ENCODE results near the gene HLA-DPB1.
"Not testable (repeated sequence)": the region's sequence is repeated elsewhere in the genome, so short reads cannot be mapped to it uniquely, and the experiment has no call there.

HLA-DPB1 gene

DNA sequence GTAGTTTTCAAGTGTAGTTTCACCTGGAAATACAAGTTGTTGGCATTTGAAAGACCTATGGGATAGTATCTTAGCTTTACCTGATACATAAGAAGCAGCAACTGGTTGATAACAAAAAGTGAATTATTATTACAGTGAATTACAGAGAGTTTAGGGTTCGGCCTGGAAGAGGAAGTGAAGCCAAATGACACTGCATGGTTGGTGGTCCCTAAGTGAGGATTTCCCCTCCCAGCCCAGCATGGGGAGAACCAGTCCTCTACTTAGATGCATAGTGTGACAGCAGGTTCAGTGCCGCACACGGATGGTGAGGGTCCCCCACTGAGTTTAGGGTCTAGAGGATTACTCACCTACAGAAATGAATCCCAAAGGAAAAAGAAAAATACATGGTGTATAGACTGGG is 18.1 kb downstream of the HLA-DPB1 start:
- DNase-seq (ENCODE audit: low read depth, low spot score), result no peak

DNA sequence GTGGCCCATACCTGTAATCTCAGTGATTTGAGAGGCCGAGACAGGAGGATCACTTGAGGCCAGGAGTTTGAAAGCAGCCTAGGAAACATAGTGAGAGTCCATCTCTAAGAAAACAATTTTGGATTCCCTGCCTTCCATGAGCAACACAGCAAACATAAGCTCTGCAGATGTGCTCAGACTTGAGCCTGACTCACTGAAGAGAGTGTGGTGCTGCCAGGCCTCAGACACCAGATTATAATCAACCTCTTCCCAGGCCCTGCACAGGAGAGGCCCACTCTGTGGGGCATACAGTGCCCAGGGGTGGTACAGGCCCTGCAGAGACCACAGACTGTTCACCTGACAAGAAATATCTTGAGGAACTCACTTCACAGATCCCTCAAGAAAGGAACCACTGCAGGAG is 19.9 kb downstream of the HLA-DPB1 start:
- peak; percentile 24 for DNase-seq (ENCODE audit: low read depth, low spot score)

More for the DNA sequence above, 18.1 kb downstream of the HLA-DPB1 start:
- H3K27ac ChIP-seq, result no peak overlapping the region

DNA sequence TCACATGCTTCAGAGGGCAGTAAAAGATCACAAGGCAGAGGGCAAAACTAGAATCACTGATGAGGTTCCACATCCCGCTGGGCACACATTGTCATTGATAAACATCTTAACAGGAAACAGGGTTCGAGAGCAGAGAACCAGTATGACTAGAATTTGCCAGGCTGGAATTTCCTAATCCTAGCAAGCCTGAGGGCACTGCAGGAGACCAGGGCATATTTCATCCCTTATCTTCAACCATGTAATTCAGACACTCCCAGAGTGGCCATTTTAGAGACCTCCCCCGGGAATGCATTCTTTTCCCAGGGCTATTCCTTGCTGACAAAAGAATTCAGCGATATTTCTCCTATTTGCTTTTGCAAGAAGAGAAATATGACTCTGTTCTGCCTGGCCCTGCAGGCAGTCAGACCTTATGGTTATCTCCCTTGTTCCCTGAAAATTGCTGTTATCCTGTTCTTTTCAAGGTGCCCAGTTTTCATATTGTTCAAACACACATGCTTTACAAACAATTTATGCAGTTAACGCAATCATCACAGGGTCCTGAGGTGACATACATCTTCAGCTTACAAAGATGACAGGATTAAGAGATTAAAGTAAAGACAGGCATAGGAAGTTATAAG is 25.4 kb downstream of the HLA-DPB1 start:
- H3K27ac ChIP-seq; DNase-seq (ENCODE audit: low read depth, low spot score): not testable (repeated sequence)

More for the DNA sequence above, 19.9 kb downstream of the HLA-DPB1 start:
- no peak overlapping the region for H3K27ac ChIP-seq

DNA sequence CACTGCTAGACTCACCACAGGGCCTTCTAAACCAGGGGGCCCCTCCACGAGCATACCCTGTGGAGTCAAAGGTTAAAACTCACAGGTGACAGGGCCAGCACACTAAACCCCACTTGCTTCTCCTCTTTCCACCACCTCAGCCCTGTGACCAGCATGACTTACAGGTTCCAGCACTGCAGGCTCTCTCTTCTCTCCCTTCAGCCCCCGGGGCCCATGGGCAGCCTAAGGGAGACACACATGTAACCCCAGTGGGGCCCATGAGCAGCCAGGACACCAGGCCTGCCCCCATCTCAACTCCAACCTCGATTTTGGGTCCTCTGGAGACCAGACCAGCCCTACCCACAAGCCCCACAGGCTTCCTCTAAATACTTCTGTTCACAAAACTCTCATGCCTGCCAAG is 28.0 kb downstream of the HLA-DPB1 start:
- H3K27ac ChIP-seq, result no peak overlapping the region
- no peak for DNase-seq (ENCODE audit: low read depth, low spot score)

DNA sequence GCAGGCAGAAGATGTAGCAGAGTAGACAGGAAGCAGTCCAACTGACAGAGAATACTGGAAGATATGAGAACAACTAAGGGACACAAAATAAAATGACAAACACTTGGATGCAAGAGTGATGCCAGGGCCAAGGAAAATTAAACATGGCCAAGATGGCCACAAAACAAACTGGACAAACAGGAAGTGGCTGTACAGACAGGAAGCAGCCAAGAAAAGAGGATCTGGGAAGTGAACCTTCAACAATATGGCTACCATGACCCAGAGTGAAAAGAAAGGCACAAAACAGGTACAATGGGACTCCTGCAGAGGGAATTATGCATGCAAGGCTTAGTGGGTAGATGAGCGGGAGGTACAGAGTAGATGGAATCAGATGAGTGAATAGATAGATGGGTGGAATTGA is 29.1 kb downstream of the HLA-DPB1 start:
- DNase-seq (ENCODE audit: low read depth, low spot score), result no peak
- no peak overlapping the region for H3K27ac ChIP-seq

DNA sequence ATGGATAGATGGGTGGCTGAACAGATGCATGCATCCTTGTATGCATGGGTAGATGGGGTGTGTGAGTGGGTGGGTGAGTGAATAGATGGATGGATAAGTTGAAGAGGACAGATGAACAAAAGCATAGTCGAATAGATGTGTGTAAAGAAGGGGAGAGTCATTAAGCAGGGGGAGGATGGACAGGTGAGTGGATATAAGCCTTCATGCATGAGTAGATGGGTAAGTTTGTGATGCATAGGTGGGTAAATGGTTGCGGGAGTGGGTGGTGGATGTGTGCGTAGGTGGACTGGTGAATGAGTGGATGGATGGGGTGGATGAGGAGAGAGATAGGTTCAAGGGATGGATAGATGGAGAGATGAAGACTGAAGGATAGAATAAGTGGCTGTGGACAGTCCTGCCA is 29.6 kb downstream of the HLA-DPB1 start:
- no peak overlapping the region for H3K27ac ChIP-seq
- no peak for DNase-seq (ENCODE audit: low read depth, low spot score)

DNA sequence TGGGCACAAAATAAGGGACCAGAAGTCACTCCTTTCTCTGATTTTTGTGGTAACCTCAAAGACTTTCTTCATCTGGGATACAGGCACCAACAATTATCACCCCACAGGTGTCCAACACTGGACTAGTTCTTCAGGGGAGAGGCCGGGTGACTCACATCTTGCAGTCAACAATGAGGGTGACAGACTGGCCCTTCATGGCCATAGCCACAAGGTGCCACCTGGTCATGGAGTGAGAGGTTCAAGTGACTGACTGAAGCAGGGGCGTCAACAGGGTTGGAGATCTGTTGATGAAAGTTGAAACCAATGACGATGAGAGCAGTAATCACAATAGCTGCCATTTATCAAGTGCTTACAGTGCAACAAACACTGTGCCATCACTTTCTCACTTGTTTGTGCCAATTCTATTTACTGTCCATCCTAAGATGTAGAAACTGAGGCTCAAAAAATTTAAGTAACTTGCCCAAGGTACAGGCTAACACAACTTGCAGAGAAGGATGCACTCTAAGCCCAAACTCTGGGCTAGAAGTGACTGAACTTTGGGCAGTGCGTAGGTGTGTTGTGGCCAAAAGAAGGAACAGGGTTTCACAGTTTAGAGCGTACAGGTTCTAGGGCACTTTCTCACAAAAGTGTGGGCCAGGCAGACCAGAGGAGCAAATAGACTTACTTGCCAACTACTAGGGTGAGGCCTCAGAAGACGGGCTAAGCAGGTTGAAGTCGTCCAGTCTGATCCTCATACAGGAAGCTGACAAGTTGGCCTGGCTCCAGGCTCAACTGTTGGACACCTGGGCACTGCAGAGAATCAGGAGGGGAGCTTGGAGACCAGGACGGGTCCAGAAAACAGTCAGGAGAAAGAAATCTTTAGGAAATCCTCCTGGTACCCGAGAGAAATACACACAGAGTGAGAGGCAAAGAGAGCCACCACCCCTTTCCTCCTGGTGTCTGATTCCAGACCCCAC is 30.4 kb downstream of the HLA-DPB1 start:
- peak overlapping the region; percentile 29 for H3K27ac ChIP-seq
- no peak for DNase-seq (ENCODE audit: low read depth, low spot score)

DNA sequence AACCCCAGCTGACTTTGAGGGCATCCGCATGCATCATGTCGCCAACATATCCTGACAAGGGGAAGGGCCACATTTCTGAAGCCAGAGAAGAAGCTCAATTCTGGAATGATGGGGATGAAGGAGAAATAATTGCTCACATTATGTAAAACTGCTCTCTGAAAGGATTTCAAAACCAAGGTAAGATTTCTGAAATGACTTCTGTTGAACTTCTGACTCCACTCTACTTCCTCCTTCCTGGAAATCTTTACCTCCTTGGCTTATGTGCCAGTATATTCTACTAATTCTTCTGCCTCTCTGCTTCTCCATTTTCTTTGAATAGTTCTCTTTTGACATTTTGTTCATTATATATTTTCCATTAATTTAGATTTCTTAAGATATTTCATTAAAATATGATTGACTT is 31.9 kb downstream of the HLA-DPB1 start:
- H3K27ac ChIP-seq, result no peak overlapping the region
- no peak for DNase-seq (ENCODE audit: low read depth, low spot score)

DNA sequence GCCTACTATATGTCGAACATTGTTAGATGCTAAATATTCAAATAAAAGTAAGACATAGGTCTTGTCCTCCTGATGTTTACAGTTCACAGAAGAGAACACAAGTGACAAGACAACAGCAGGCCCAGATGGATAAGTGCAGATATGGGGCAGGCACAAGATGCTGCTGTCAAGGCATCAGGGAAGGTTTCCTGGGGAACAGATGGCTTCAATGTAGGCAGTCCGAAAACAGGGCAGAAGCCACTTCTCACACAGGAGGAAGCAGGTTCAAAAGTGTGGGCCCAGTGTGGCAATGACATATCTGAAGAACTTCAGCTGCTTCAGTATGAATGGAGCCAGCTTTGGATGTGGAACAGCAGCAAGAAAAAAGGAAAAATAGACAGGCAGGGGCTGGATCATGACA is 32.5 kb downstream of the HLA-DPB1 start:
- no peak overlapping the region for H3K27ac ChIP-seq
- no peak for DNase-seq (ENCODE audit: low read depth, low spot score)

DNA sequence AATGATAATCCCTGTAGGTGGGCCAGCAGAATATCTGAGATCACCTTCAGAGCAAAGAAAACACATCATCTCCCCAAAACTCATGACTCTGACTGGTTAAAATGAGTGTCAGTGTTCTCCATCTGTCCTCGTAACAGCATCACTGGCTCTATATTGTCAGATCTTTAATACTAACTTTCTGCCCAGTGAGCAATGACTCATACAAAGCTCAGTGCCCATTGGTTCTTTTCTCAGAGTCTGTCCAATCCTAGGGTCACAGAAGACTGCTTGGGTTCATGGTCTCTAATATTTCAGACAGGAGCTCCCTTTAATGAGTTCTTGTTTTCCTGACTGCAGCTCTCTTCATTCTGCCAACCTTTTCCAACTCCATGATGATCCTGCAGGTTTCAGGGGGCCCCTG is 36.4 kb downstream of the HLA-DPB1 start:
- H3K27ac ChIP-seq, result no peak overlapping the region

DNA sequence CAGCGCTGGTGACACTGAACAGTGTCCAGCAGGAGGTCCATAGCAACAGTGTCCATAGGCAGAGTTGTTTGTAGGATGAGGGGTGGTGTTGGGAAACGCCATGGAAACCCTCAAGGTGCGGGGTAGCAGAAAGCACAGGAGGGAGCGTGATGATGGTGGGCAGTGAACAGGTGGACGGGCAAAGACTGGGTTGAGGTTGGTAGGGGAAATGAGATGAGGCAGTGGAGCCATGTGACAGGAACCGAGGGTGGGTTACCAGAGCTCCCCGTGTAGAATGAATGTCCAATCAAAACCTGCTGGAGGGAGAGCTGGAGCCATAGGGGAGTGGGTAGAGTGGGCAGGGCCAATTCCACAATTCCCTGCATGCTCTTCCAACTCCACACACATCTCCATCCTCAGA is 38.0 kb downstream of the HLA-DPB1 start:
- no peak for DNase-seq (ENCODE audit: low read depth, low spot score)
- no peak overlapping the region for H3K27ac ChIP-seq

More for the DNA sequence above, 36.4 kb downstream of the HLA-DPB1 start:
- no peak for DNase-seq (ENCODE audit: low read depth, low spot score)

DNA sequence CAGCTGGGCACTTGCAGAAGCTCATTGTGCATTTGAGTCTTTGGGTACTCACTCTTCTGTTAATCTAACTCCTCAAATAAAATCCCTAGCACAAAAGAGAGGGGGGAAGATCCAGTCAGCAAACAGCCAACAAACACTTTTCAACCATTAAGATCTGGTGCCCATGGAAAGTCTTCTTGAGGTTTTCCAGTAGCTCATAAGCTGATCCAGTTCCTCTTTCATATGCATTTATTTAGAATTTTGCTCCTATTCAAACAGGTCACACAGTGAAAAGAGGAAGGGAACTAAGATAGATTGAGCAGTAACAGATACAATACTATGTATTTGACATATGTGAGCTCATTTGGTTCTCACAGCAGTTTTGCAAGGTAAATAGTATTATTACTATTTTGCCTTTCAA is 38.6 kb downstream of the HLA-DPB1 start:
- no peak for DNase-seq (ENCODE audit: low read depth, low spot score)
- H3K27ac ChIP-seq, result no peak overlapping the region

DNA sequence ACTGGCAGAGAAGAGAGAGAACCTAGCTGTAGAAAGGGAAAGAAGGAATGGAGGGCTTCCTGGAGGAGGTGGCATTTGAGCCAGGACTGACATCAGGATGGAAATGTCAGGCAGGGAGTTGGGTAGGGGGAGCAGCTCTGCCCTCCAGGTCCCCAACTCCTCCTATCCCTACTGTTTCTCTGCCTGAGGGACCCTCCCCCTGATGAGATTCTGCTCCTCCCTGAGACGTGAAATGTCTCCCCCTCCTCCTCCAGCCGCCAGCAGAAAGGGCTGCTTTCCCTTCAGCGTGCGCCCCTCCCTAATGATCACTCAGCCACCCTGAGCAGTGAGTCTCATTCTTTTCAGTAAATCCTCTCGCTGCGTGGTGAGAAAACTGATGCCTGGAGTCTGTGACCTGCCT is 40.6 kb downstream of the HLA-DPB1 start:
- no peak for DNase-seq (ENCODE audit: low read depth, low spot score)
- H3K27ac ChIP-seq, result no peak overlapping the region

DNA sequence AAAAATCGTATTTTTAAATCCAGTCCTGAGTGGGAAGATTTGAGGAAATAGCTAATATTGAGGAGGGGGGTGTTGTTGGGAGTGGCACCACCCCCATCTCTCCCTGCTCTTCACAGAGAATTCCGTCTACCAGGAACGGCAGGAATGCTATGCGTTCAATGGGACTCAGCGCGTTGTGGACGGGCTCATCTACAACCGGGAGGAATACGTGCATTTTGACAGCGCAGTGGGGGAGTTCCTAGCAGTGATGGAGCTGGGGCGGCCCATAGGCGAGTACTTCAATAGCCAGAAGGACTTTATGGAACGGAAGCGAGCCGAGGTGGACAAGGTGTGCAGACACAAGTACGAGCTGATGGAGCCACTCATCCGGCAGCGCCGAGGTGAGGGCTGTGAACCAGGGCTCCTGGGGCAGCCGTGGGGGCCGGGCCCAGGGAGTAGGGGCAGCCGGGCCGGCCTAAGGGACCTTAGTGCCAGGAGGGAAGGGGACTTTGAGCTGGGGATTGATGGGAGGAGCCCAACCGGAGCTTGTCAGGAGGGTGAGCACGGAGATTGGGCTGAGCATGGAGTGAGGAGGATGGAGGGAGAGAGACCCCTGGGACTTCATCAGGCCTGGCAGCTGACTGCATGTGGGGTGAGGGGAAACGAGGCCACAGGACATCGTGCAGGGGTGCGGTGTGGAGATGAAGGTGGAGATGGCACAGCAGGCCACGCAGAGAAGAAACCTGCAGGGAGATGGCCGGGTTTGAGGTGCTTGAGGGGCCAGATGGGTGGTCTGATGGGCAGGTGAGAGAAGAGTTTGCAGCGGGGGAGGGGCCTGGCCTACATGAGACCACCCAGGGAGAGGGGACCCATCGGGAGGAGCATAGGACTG is 41.3 kb downstream of the HLA-DPB1 start:
- H3K27ac ChIP-seq, result no peak overlapping the region
- no peak for DNase-seq (ENCODE audit: low read depth, low spot score)

DNA sequence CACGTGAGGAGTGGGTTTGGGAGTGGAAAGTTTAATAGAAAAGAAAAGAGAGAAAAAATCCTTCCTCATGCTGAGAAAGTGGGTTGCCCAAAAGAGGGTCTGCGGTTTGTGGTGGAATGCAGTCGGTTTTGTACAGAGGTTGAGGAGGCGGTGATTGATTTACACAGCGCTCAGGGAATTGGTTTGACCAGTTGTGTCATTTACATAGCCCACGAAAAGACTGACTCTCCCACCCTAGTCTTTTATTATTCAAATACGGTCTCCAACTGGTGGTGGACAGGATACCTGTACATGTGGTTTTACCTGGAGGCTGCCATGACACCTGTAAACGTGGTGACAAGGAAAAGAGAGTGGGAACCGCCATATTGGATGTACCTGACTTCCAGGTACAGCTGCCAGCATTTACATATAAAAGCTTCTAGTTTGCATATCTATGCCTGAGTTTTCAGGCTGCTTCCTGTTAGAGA is 42.1 kb downstream of the HLA-DPB1 start:
- no peak for DNase-seq (ENCODE audit: low read depth, low spot score)
- H3K27ac ChIP-seq, result no peak overlapping the region

DNA sequence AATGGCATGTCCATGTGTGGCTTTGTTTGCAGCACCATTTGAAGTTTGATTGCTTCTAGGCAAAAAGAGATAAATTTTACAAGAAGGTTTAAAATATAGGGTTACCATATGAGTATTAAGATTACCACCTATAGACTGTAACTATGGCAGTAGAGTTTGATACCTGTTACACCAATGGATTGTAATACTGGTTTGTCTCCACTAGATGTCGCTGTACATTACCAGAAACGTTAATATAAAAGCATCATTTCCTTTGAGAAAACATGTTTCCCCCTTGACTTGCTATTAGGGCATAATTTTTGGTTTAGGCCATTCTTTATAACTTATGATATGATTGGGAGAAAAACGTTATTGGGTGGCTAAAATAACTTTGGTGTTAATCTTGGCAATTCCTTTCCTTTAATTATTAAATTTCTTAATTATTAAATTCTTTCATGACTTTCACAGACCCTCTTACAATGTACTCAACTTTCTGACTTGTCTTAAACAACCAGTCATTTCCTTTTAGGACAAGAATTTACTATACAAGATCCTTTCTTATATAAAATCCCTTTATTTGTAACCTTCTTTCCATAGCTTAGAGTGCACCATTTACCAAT is 42.8 kb downstream of the HLA-DPB1 start:
- no peak overlapping the region for H3K27ac ChIP-seq
- no peak for DNase-seq (ENCODE audit: low read depth, low spot score)

DNA sequence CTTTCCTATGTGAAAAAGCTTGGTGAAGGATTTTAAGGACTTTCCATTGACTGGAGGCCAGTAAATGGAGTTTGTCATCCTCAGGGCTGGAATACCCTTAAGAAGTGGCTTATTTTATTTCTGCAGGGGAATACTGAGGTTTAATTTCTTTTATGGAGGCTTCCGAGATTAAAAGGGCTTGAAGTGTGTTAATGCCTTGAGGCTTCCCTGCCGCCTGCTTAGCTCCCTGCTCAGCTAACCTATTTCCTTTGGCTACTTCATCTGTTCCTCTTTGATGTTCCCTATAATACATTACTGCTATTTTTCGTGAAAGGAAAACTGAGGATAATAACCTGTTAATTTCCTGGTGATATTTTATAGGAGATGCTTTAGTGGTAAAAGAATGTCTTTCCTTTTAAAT is 44.2 kb downstream of the HLA-DPB1 start:
- no peak overlapping the region for H3K27ac ChIP-seq
- DNase-seq (ENCODE audit: low read depth, low spot score), result no peak

DNA sequence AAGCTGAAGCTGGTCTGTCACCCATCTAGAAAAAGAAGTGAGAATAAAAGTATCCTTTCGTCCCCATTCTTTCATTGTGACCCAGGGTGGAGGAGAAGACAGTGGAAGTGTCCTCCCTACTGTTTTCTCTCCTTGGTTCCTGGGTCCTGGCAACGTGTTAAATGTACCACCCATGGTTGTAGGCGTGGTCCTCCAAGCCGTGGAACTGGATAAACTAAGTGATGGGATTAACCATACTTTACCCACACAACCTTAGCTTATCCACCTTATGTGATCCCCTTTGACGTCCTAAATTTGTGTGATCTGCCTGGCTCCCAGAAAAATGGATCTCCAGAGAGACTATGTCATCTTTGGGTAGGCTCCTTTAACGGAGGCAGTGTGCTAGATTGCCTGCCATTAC is 47.4 kb downstream of the HLA-DPB1 start:
- DNase-seq (ENCODE audit: low read depth, low spot score), result no peak
- no peak overlapping the region for H3K27ac ChIP-seq

DNA sequence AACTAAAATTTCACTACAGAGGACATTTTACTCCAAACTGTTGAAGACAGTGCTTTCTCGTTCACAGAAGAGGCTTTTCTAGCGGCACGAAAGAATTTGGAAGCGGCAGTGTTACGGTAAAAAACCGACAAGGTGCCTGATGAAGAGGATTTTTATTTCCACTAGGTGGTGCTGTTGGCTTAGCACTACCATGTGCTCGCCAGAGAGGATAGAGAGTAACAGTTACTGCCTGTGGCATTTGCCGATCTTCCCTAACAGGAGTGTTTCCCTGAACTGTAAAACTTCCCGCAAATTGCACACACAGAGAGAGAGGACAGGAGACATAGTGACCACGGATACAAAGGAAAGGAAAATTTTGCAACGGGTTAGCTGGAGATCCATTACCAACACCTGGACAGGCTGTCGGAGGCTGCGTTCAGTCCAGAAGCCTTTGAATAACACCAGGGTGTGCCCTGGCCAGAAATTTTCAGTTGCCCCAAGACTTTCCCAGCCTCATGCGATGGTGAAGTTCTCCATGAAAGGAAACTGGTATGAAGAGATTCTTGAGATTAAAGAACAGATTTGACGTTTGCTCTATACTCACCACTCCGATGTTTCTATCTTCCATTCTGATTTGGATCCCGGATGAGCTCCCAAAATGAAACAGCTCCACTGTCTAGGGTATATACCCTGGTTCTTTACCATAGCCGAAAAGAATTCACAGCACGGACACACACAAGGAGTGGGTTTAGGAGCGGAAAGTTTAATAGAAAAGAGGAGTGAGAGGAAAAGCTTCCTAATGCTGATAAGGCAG is 48.1 kb downstream of the HLA-DPB1 start:
- no peak overlapping the region for H3K27ac ChIP-seq
- DNase-seq (ENCODE audit: low read depth, low spot score), result no peak

Data from epithelial cell of prostate (primary cell).